GM23248 (cell line): ENCODE data around the gene ZEB2.

Experiments
- EZH2 ChIP-seq: fragments of 200-600 bp; sonication (generic); IDR thresholded peaks from 2 replicates; pipeline ENCODE4 v1.6.1; 2018; ENCODE audit warnings: antibody characterized with exemption, mild to moderate bottlenecking; ENCODE audit not compliant: insufficient read depth, poor library complexity, severe bottlenecking
- EZH2phosphoT487 ChIP-seq: fragments of 200-600 bp; sonication (generic); IDR thresholded peaks from 2 replicates; pipeline ENCODE4 v1.6.1; 2018; ENCODE audit warnings: antibody characterized with exemption, moderate library complexity, mild to moderate bottlenecking, low read depth; ENCODE audit not compliant: insufficient read depth

- no peak for TF ChIP-seq EZH2phosphoT487
- TF ChIP-seq EZH2, result no peak
Observed at GRCh38 chr2:144545787-144546186, 25.9 kb upstream of the ZEB2 start.
